Kidney (tissue), 14 donors: ENCODE data around the gene RPL7L1. TPM values are rescaled to one million over a fixed set of nuclear protein-coding genes. Genes with fewer than 3 reads are reported as not detected.

Source experiments
- DNase-seq, 5 donors: peaks; one replicate each; pipeline ENCODE4 v3.0.0-alpha.2; 2013 to 2020
- FAIRE-seq: peaks from 2 replicates; lab custom pipeline; 2012; peaks lifted over from hg19 to GRCh38; lab: Jason Lieb, UNC
- H3K27ac ChIP-seq, 2 donors: one replicate each; pipeline ENCODE4 v1.7.0; 2013; ENCODE audit warnings: low read depth in 2 of 2, low read length in 2 of 2, inconsistent platforms in 1 of 2
- H3K27me3 ChIP-seq: one replicate; pipeline ENCODE4 v1.7.1; 2013; ENCODE audit warnings: low read length, inconsistent platforms; ENCODE audit not compliant: control insufficient read depth, insufficient read depth
- H3K36me3 ChIP-seq, 3 donors: one replicate each; pipeline versions ENCODE4 v1.7.0 to v1.7.1; 2013; ENCODE audit warnings: low read length in 3 of 3, control low read depth in 1 of 3, inconsistent platforms in 1 of 3; ENCODE audit not compliant: insufficient read depth in 3 of 3, control insufficient read depth in 2 of 3
- H3K4me1 ChIP-seq, 3 donors: one replicate each; pipeline versions ENCODE4 v1.7.0 to v1.7.1; 2013; ENCODE audit warnings: low read length in 3 of 3, inconsistent platforms in 1 of 3, low read depth in 1 of 3; ENCODE audit not compliant: control insufficient read depth in 2 of 3, insufficient read depth in 2 of 3
- H3K4me3 ChIP-seq, 3 donors: one replicate each; pipeline versions ENCODE4 v1.7.0 to v1.8.1; 2013; ENCODE audit warnings: low read length in 3 of 3, control low read depth in 1 of 3, inconsistent platforms in 1 of 3
- H3K9ac ChIP-seq, 3 donors: one replicate each; pipeline versions ENCODE4 v1.7.0 to v1.7.1; 2013; ENCODE audit warnings: low read length in 3 of 3, control low read depth in 1 of 3, inconsistent platforms in 1 of 3
- H3K9me3 ChIP-seq, 3 donors: one replicate each; pipeline versions ENCODE4 v1.7.0 to v1.7.1; 2013; ENCODE audit warnings: low read length in 3 of 3, control low read depth in 1 of 3, inconsistent platforms in 1 of 3; ENCODE audit not compliant: control insufficient read depth in 2 of 3, insufficient read depth in 1 of 3
- CTCF ChIP-seq: IDR thresholded peaks from 3 replicates; pipeline ENCODE4 v1.5.1; 2012; ENCODE audit warnings: mild to moderate bottlenecking, moderate library complexity, borderline replicate concordance; ENCODE audit not compliant: insufficient read depth; ENCODE audit errors: extremely low read depth
- intact Hi-C: fragments of 100-400 bp; cut with DNase I; formaldehyde crosslinking; loops from one replicate; pipeline ENCODE4 v1.11.1; 2022
- polyA plus RNA-seq: library from polyadenylated mRNA; stranded (reverse); fragments of 350-450 nt; fragmentation: Illumina TruSeq; extraction: RNeasy Lipid Tissue Mini Kit (QIAGEN cat#74804); gene quantifications from one replicate; pipeline ENCODE4 v1.2.3, GENCODE V29; 2014; ENCODE audit warnings: low read depth, low replicate concordance; ENCODE audit not compliant: insufficient read depth
- total RNA-seq: library from RNA; stranded (reverse); fragmentation: NEBNext Ultra II Directional; extraction: Animal tissue kit (Norgen Biotek cat#: 25700); gene quantifications from one replicate; pipeline ENCODE4 v1.2.1, GENCODE V29; 2021
- donor health status: control.
- donor health status: control.
- donor health status: control.
- donor health status: control.
- donor health status: control.
- donor health status: DM: yes; HTN: yes; CAD: no.
- donor health status: Normal renal cell carcinoma (clear cell type).

Gene RPL7L1
- total and polyA plus RNA-seq, 2 donors from 2014 or later: 47.0 to 80.7 TPM

DNA sequence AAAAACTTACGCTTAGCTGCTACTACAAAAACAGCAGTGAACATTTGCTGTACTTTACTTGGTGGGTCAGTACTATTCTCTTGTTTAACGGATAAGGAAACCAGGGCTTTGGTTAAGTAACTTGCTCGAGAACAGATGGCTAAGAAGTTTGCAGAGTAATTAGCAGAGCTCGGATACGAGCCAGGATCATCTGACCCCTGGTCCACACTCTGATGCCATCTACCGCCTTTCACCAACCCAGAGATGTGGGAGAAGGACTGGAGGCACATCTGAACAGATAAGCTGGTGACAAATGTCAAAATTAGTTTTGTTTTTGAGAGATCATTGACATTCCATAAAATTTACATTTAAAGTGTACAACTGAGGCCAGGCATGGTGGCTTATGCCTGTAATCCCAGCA is 18.9 kb upstream of the RPL7L1 start:
- H3K27ac ChIP-seq: no peak overlapping the region
- no peaks in the 10 kb centered on the region for H3K9me3 ChIP-seq
- no peak for TF ChIP-seq CTCF
- H3K4me3 ChIP-seq: no peak overlapping the region
- intact Hi-C loops: no loop called here
- no peaks in the 10 kb centered on the region for H3K27me3 ChIP-seq
- FAIRE-seq (no peak), DNase-seq (no peak)
- H3K36me3 ChIP-seq: peaks cover 3 to 46% (median 24%) of the 10 kb centered on the region in 3 donors
- H3K9ac ChIP-seq: no peak overlapping the region
- H3K4me1 ChIP-seq: no peaks in the 10 kb centered on the region

DNA sequence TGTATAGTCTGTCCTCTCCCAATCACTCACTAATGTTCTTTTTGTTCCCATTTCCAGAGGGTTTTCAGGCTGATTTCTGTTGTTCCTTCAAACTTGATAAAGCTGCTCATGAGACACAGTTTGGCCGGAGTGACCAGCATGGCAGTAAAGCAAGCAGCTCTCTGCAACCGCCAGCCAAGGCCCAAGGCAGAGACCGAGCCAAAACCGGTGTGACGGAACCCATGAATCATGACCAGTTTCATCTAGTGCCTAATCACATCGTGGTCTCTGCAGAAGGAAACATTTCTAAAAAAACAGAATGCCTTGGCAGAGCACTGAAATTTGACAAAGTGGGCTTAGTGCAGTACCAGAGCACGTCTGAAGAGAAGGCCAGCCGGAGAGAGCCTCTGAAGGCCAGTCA is 14.8 kb upstream of the RPL7L1 start:
- no peaks in the 10 kb centered on the region for H3K4me1 ChIP-seq
- H3K27ac ChIP-seq: no peak overlapping the region
- FAIRE-seq: no peak
- no peak overlapping the region for H3K9ac ChIP-seq
- DNase-seq: no peak
- no peaks in the 10 kb centered on the region for H3K27me3 ChIP-seq
- H3K36me3 ChIP-seq: peaks cover 3 to 43% (median 23%) of the 10 kb centered on the region in 3 donors
- no peak for TF ChIP-seq CTCF
- intact Hi-C loops: no loop called here
- no peaks in the 10 kb centered on the region for H3K9me3 ChIP-seq
- H3K4me3 ChIP-seq: no peak overlapping the region

- Histone ChIP-seq H3K27ac (no peak overlapping the region), H3K27me3 (no peaks in the 10 kb centered on the region), H3K9me3 (no peaks in the 10 kb centered on the region), H3K36me3 (peaks cover 0 to 15% (median 13%) of the 10 kb centered on the region in 3 donors), H3K4me3 (no peak overlapping the region), H3K4me1 (no peaks in the 10 kb centered on the region), H3K9ac (no peak overlapping the region)
- DNase-seq (no peak), FAIRE-seq (no peak)
- intact Hi-C loops: no loop called here
- no peak for TF ChIP-seq CTCF
Measured at GRCh38 chr6:42870145-42870936, 9.1 kb upstream of the RPL7L1 start.
